Activated T-helper 9 cell treated with anti-CD3 and anti-CD28 coated beads, Interleukin-2, amount 50 U/mL, for 16 hours (primary cell): ENCODE measurements around the gene TNS1.

Experiments used
- DNase-seq: peaks from one replicate; pipeline ENCODE4 v3.0.0-alpha.2; 2020; ENCODE audit warnings: low read depth

TNS1 gene

GRCh38 chr2:217998926-217999594 lies 3.7 kb downstream of the TNS1 start:
- no peak for DNase-seq

GRCh38 chr2:217997510-217997909 lies 5.3 kb downstream of the TNS1 start:
- DNase-seq = no peak

- no peak for DNase-seq
These were observed 6.4 kb downstream of the TNS1 start for GRCh38 chr2:217996361-217996760.

GRCh38 chr2:217995731-217996231 lies 7.0 kb downstream of the TNS1 start:
- no peak for DNase-seq

- no peak for DNase-seq
These were observed 8.0 kb downstream of the TNS1 start for GRCh38 chr2:217994776-217995274.

- peak; percentile 9 for DNase-seq
These were observed 8.9 kb downstream of the TNS1 start for GRCh38 chr2:217993817-217994463.

GRCh38 chr2:217993138-217993537 lies 9.7 kb downstream of the TNS1 start:
- no peak for DNase-seq

- DNase-seq = no peak
These were observed 10.7 kb downstream of the TNS1 start for GRCh38 chr2:217992061-217992460.

GRCh38 chr2:217990791-217991465 lies 11.9 kb downstream of the TNS1 start:
- DNase-seq = no peak

- DNase-seq = no peak
These were observed 12.4 kb downstream of the TNS1 start for GRCh38 chr2:217990389-217990788.

- no peak for DNase-seq
These were observed 13.4 kb downstream of the TNS1 start for GRCh38 chr2:217989221-217989948.

GRCh38 chr2:217988840-217989204 lies 14.0 kb downstream of the TNS1 start:
- DNase-seq = no peak

GRCh38 chr2:217988014-217988839 lies 14.6 kb downstream of the TNS1 start:
- peak; percentile 21 for DNase-seq

GRCh38 chr2:217987391-217987790 lies 15.4 kb downstream of the TNS1 start:
- no peak for DNase-seq

- DNase-seq = no peak
These were observed 16.4 kb downstream of the TNS1 start for GRCh38 chr2:217986256-217986961.

GRCh38 chr2:217983276-217984233 lies 19.2 kb downstream of the TNS1 start:
- DNase-seq = no peak

- no peak for DNase-seq
These were observed 20.8 kb downstream of the TNS1 start for GRCh38 chr2:217981971-217982370.

GRCh38 chr2:217981084-217981730 lies 21.6 kb downstream of the TNS1 start:
- DNase-seq = no peak

GRCh38 chr2:217980591-217980990 lies 22.2 kb downstream of the TNS1 start:
- DNase-seq = no peak
